Endothelial cell of umbilical vein (primary cell): ENCODE results near the gene NMB.

Experiments
- CTCF ChIP-seq, 2 donors: IDR thresholded peaks; 1 replicate in 1 of 2; 2 replicates in 1 of 2; pipeline ENCODE4 v1.5.1; 2011; ENCODE audit warnings: low read length in 2 of 2, mild to moderate bottlenecking in 2 of 2, moderate library complexity in 2 of 2, control low read depth in 1 of 2, inconsistent platforms in 1 of 2, low read depth in 1 of 2; ENCODE audit not compliant: insufficient read depth in 1 of 2; ENCODE audit errors: extremely low read depth in 1 of 2
- EZH2 ChIP-seq: IDR thresholded peaks from 2 replicates; pipeline ENCODE4 v1.6.1; 2012; ENCODE audit warnings: borderline replicate concordance, low read depth, mild to moderate bottlenecking, moderate library complexity, low read length, inconsistent platforms; ENCODE audit not compliant: severe bottlenecking
- MAX ChIP-seq: IDR thresholded peaks from 2 replicates; pipeline ENCODE4 v1.6.1; 2011; ENCODE audit not compliant: insufficient read depth, insufficient read length
- MYC ChIP-seq: IDR thresholded peaks from one replicate; pipeline ENCODE4 v1.6.1; 2011; ENCODE audit warnings: mild to moderate bottlenecking, low read depth, low read length

- no peak for TF ChIP-seq MAX
- no peak for TF ChIP-seq CTCF (IDR thresholded peaks at IDR 0.05; ENCODE audit: extremely low read depth in 1 of 2, insufficient read depth in 1 of 2, low read depth in 1 of 2, low read length in 2 of 2)
- TF ChIP-seq MYC: no peak
- no peak for TF ChIP-seq EZH2
Observed at GRCh38 chr15:84666373-84666772, 8.4 kb upstream of the NMB start.
